ENCODE data around the gene SPOCD1. TPM values are rescaled to one million over a fixed set of nuclear protein-coding genes. Genes with fewer than 3 reads are reported as not detected.

Gene SPOCD1
- total RNA-seq, 1 donor from 2014 or later: 0.56 TPM

- Mint-ChIP-seq H3K4me1 (peaks cover 28% of the 10 kb centered on the region), H3K36me3 (ENCODE audit: low read depth) (no peaks in the 10 kb centered on the region), H3K4me3 (no peak overlapping the region), H3K9me3 (no peaks in the 10 kb centered on the region), H3K27ac (ENCODE audit: unreplicated experiment) (no peak overlapping the region), H3K27me3 (ENCODE audit: low read depth) (no peaks in the 10 kb centered on the region)
- no peak for DNase-seq (ENCODE audit: low read depth, low spot score)
- TF ChIP-seq CTCF (conservative IDR thresholded peaks at IDR 0.05): no peak
Observed at GRCh38 chr1:31752258-31752657, 63.6 kb downstream of the SPOCD1 start.

- Mint-ChIP-seq H3K9me3 (no peaks in the 10 kb centered on the region), H3K36me3 (ENCODE audit: low read depth) (no peaks in the 10 kb centered on the region), H3K4me3 (no peak overlapping the region), H3K27ac (ENCODE audit: unreplicated experiment) (no peak overlapping the region), H3K27me3 (ENCODE audit: low read depth) (no peaks in the 10 kb centered on the region), H3K4me1 (peaks cover 32% of the 10 kb centered on the region)
- no peak for TF ChIP-seq CTCF (conservative IDR thresholded peaks at IDR 0.05)
- no peak for DNase-seq (ENCODE audit: low read depth, low spot score)
Observed at GRCh38 chr1:31751822-31752241, 64.0 kb downstream of the SPOCD1 start.

GRCh38 chr1:31750858-31751510 is 64.8 kb downstream of the SPOCD1 start:
- no peaks in the 10 kb centered on the region for H3K36me3 Mint-ChIP-seq (ENCODE audit: low read depth)
- H3K27me3 Mint-ChIP-seq (ENCODE audit: low read depth): no peaks in the 10 kb centered on the region
- no peak for DNase-seq (ENCODE audit: low read depth, low spot score)
- no peak for TF ChIP-seq CTCF (conservative IDR thresholded peaks at IDR 0.05)
- no peaks in the 10 kb centered on the region for H3K9me3 Mint-ChIP-seq
- H3K27ac Mint-ChIP-seq (ENCODE audit: unreplicated experiment): no peak overlapping the region
- H3K4me1 Mint-ChIP-seq: peaks cover 41% of the 10 kb centered on the region
- no peak overlapping the region for H3K4me3 Mint-ChIP-seq

GRCh38 chr1:31749785-31750735 is 65.8 kb downstream of the SPOCD1 start:
- no peak for DNase-seq (ENCODE audit: low read depth, low spot score)
- no peaks in the 10 kb centered on the region for H3K9me3 Mint-ChIP-seq
- no peaks in the 10 kb centered on the region for H3K27me3 Mint-ChIP-seq (ENCODE audit: low read depth)
- peaks cover 39% of the 10 kb centered on the region for H3K4me1 Mint-ChIP-seq
- H3K27ac Mint-ChIP-seq (ENCODE audit: unreplicated experiment): peak overlapping the region; percentile 81
- H3K4me3 Mint-ChIP-seq: no peak overlapping the region
- no peak for TF ChIP-seq CTCF (conservative IDR thresholded peaks at IDR 0.05)
- H3K36me3 Mint-ChIP-seq (ENCODE audit: low read depth): no peaks in the 10 kb centered on the region

- no peaks in the 10 kb centered on the region for H3K9me3 Mint-ChIP-seq
- H3K4me1 Mint-ChIP-seq: peaks cover 39% of the 10 kb centered on the region
- H3K27me3 Mint-ChIP-seq (ENCODE audit: low read depth): no peaks in the 10 kb centered on the region
- H3K27ac Mint-ChIP-seq (ENCODE audit: unreplicated experiment): no peak overlapping the region
- DNase-seq (ENCODE audit: low read depth, low spot score): no peak
- H3K4me3 Mint-ChIP-seq: no peak overlapping the region
- H3K36me3 Mint-ChIP-seq (ENCODE audit: low read depth): no peaks in the 10 kb centered on the region
- no peak for TF ChIP-seq CTCF (conservative IDR thresholded peaks at IDR 0.05)
Observed at GRCh38 chr1:31748365-31748764, 67.5 kb downstream of the SPOCD1 start.

Data from neural crest cell (in vitro differentiated cells).